Muscle of arm (tissue), 12 donors: ENCODE measurements around the gene EFCAB14. TPM values are rescaled to one million over a fixed set of nuclear protein-coding genes. Genes with fewer than 3 reads are reported as not detected.
"Not testable (repeated sequence)": the region's sequence is repeated elsewhere in the genome, so short reads cannot be mapped to it uniquely, and the experiment has no call there.

Source experiments
- DNase-seq: peaks from one replicate; pipeline ENCODE4 v3.0.0-alpha.2; 2013
- polyA plus RNA-seq, 12 donors: library from polyadenylated mRNA; unstranded; fragments of 120-200 nt; gene quantifications; one replicate each; pipeline ENCODE4 v1.2.1, GENCODE V29; 2013; ENCODE audit not compliant: insufficient read length in 12 of 12

EFCAB14 gene
- polyA plus RNA-seq, 12 donors, result 68.6 to 122 (median 100) TPM

DNA sequence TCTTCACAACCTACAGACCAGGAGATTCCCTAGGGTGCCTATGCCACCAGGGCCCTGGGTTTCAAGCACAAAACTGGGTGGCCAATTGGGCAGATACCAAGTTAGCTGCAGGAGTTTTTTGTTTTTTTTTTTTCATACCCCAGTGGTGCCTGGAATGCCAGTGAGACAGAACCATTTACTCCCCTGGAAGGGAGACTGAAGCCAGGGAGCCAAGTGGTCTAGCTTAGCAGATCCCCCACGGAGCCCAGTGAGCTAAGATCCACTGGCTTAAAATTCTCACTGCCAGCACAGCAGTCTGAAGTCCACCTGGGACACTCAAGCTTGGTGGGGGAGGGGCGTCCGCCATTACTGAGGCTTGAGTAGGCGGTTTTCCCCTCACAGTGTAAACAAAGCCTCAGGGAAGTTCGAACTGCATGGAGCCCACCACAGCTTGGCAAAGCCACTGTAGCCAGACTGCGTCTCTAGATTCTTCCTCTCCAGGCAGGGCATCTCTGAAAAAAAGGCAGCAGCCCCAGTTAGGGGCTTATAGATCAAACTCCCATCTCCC is 9.5 kb upstream of the EFCAB14 start:
- not testable (repeated sequence) for DNase-seq

DNA sequence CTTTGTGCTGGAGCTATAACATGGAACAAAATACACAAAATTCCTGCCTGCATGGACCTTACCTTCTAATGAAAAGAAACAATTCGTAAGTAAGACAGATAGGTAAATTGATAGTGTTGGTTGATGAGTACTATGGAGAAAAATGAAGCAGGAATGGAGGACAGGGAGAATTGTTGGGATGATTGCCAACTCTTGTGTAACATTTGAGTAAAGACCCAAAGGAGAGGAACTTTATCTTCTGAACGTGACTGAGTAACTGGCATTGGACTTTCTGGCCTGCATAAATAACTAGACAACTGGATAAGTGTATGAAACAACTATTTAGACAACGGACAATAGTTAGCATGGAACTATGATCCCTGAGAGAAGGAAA is 6.8 kb upstream of the EFCAB14 start:
- DNase-seq, result no peak

DNA sequence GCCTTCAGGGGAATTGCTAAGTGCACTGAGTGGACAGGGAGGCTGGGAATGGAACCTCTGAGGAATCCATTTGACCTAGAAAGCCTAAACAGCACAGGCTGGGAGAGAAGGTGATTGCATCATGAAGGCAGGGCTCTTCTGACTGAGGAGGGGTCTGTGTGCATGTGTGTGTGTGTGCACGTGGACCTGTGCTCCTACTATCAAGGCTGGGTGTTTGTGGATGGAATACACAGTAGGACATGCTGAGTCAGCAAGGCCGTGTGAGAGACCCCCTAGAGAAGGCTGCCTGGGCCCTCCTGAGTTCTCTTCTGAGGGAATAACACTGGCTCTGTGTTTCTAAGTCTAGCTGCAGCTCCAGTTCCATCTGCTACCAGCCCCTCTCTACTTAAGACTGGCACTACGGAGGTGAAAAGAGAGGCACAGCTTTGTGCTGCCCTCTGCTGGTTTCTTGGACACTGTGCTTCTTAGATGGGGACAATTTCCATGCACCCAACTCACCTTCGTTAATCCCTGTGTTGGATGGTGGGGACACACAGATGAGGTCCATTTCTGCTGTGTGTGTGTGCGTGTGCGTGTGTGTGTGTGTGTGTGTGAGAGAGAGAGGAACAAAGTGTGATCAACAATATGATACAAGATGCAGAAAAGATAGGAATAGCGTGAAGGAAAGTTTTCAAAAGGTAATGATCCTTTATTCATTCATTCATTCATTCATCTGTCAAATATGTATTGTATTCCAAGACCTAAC is 6.2 kb upstream of the EFCAB14 start:
- peak; percentile 68 for DNase-seq

DNA sequence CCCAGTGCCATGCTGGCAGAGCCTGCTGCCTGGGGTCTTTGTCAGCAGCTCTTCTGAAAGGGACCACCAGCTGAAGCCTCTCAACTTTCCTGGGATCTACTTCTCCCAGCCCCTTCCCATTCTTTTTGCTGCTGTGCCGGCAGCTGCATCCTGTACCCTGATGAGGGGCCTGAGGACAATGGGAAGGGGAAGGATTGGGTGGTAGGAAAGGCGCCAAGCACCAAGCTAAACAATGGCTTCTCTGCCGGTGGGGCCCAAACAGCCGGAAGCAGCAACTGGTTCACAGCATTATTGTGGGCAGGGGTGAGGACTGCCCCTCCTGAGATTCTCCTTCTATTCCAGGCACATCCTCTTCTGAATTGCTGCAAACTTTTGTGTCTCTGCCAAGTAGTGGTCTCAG is 5.0 kb upstream of the EFCAB14 start:
- DNase-seq, result no peak

DNA sequence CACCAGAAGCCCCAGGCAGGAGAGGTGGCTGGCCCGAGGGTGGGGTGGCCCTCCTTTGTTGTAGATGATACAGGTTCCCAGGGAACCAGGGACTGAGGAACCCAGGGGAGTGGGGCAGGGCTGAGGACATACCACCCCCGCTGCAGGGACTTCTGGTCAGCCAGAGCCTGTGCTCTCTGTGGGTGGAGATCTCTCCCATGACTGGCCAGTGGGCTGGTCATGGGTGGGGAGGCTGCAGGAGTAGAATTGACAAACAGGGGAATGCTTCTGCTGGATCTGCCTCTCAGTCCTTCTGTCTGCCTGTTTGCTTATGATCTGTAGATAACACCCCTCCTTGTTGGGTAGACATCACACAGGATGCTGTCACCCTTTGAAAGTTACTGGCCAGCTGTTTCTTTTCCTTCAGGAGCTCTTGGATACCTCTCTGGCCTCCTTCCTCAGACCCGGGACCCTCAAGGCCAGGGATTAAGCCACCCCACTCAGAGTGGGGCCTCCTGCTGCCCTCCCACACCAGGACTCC is 2.8 kb upstream of the EFCAB14 start:
- no peak for DNase-seq

DNA sequence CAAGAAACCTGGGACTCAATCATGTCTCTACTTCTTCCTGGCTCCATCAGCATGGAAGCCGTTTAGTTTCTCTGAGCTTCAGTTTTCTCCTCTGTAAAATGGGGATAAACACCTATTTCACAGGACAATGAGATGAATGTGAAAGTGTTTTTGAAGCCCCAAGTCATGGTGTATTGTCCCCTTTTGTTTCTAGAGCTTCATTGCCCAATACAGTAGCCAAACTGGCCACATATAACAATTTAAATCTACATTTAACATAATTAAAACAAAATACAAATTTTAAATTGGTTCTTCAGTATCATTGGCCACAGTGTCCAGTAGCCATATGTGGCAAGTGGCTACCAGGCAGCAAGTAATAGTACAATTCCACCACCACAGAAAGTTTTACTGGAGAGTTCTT is 2.3 kb upstream of the EFCAB14 start:
- DNase-seq, result no peak

DNA sequence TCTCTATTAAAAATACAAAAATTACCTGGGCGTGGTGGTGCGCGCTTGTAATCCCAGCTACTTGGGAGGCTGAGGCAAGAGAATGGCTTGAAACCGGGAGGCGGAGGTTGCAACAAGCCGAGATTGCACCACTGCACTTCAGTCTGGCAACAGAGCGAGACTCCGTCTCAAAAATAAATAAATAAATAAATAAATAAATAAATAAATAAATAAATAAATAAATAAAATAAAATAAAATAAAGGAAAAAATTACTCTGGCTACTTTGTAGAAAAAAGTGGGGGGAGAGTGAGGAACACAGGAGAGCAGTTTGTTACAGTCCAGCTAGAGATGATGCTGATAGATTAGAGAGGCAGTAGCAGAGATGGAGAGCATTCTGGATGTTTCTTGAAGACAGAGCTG is 1.4 kb upstream of the EFCAB14 start:
- not testable (repeated sequence) for DNase-seq

DNA sequence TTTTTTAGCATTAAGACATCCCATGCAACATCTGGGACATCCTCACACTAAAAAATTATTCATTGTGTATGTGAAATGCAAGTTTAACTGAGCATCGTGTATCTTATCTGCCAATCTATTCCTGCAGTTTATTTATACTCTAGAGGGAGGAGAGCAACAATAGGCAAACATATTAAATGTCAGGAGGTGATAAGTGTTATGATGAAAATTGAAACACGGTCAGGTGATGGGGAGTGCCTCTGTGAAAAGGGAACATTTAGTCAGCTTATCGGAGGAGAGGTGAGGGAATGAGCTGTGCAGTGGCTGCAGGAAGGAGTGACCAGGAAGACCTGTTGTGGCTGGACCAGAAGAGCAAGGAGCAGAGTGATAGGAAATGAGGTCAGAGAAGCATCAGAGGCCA is 775 bp upstream of the EFCAB14 start:
- DNase-seq, result no peak

DNA sequence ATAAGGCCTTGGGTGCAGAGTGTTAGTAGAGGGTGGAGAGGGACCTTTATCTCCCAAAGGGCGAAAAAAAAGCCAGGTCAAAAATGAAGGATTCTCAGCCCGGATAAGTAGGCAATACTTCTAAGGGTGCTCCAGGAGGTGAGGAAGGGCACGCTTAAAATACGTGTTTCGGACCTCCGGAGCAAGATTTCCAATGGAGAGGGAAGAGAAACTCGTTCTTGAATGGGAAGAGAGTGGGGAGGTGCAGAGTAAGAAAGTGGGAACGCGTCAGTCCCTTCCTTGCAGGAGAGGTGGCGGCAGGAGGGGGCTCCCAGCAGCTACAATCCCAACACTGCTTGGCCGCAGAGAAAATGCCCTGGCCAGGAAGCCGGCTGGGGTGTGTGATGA is 581 bp downstream of the EFCAB14 start:
- DNase-seq, result no peak

DNA sequence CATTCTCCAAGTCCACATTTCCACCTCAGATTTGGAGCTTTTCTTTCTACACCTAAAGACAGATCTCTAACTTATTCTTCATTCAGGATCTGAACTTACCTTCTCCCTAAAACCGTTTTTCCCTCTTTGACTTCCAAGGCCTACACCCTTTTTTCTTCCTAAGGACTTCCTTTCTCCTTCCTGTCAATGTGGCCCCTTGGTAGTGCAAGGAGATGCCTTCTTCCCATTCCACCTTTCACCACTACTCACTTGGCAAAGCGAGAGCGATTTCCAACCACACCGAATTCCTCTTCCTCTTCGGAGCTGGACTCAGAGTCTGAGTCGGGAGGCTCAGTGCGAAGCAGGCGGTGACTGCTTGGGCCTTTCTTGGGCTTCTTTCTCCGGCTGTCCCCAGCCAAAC is 1.3 kb downstream of the EFCAB14 start:
- no peak for DNase-seq

DNA sequence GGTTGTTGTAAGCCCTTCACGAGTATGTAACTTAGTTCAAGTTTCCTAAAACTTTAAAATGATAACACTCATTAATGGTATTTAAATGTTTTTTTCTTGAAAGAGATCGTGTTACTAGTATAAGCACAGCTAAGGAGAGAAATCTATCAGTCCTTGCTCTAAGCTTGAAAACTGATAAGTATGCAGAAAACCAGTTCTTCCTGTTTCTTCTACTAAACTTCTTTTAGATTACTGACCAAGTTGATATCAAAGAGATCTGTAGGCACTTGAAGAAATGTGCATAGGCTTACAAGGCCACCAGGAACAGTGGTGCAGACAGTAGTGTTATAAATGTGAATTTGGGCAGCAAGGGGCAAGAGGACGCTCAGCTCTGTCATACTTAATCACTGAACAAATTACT is 3.9 kb downstream of the EFCAB14 start:
- no peak for DNase-seq

DNA sequence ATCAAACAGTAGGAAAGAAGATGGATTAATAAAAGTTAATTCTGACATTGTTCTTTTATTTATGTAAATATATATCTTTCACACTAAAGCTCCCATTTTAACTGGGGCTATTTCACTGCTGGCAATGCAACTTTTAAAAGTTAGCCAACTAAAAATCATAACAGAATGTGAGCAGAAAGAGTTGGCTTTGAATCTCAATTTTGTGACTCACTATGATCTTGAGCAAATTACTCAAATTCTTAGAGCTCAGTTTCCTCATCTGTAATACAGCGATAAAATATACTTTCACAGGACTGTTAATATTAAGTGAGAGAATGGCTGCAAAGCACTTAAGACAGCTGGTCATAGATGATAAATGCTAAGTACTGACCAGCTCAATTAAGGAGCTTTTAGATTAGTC is 10.8 kb downstream of the EFCAB14 start:
- DNase-seq, result no peak

DNA sequence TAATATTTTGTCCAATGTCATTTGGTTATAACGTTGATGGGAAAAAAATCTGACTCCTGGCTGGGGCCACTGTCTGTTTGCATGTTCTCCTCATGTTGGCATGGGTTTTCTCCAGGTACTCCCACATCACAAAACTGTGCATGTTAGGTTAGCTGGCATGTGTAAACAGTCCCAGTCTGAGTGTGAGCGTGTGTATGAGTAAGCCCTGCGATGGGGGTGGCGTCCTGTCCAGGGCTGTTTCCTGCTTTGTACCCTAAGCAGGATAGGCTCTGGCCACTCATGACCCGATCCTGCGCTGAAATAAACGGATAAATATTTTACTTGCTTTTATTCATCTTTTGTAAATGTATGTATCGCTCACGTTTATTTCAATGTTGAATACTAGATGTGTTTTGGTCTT is 13.5 kb downstream of the EFCAB14 start:
- no peak for DNase-seq

DNA sequence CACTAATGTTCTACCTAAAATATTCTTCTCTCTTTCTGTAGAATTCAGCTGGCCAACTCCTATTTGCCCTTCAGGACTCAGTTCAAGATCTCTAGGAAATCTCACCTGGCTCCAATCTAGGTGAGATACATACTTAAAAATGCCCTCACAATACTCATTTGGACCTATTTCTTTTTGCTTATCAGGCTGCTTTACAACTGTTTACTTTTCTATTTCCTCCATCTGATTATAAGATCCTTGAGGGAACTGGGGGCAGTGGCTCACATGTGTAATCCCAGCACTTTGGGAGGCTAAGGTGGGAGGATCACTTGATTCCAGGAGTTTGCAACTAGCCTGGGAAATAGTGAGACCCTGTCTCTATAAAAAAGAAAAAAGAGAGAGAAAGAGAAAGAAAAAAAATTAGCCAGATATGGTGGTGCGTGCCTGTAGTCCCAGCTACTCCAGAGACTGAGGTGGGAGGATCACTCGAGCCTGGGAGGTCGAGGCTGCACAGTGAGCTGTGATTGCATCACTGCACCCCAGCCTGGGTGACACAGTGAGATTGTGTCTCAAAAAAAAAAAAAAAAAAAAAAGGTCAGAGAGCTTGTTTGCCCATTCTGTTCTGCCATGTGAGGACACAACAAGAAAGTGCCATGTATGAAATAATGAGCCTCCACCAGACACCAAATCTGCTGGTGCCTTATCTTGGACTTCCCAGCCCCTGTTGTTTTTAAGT is 14.8 kb downstream of the EFCAB14 start:
- DNase-seq, result no peak

DNA sequence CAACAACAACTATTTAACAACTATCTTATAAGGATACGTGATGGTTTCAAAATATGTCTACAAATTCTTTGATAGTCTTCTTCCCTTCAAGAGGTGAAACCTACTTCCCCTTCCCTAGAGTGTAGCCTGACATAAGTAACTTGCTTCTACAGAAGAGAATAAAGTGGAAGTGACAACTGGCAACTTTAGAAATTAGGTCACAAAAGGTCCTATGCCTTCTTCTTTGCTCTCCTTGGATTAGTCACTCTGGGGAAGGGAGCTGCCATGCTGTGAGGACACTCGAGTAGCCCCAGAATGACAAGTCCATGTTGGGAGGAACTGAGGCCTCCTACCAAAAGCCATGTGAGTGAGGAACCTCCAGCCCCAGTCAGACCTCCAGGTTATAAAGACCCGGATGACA is 19.2 kb downstream of the EFCAB14 start:
- DNase-seq, result no peak

DNA sequence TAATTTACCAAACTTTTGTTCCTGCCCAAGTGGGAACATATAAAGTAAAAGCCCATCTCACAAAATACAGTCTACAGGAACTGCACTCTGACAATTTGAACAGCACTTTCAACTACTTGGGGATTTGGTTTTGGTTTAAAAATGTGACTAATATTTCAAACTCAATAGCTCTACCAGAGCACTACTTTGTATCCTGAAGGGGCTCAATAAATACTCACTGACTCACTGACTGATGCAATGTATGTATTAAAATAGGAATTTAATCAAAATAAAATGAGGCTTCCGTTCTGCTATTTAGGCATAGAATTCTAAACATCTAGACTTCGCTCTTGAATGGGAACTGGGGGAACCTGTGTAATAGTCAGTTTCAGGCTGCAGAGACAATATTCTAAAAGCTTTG is 21.9 kb downstream of the EFCAB14 start:
- DNase-seq, result no peak

DNA sequence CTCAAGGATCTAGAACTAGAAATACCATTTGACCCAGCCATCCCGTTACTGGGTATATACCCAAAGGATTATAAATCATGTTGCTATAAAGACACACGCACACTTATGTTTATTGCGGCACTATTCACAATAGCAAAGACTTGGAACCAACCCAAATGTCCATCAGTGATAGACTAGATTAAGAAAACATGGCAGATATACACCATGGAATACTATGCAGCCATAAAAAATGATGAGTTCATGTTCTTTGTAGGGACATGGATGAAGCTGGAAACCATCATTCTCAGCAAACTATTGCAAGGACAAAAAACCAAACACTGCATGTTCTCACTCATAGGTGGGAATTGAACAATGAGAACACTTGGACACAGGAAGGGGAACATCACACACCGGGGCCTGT is 24.2 kb downstream of the EFCAB14 start:
- not testable (repeated sequence) for DNase-seq

DNA sequence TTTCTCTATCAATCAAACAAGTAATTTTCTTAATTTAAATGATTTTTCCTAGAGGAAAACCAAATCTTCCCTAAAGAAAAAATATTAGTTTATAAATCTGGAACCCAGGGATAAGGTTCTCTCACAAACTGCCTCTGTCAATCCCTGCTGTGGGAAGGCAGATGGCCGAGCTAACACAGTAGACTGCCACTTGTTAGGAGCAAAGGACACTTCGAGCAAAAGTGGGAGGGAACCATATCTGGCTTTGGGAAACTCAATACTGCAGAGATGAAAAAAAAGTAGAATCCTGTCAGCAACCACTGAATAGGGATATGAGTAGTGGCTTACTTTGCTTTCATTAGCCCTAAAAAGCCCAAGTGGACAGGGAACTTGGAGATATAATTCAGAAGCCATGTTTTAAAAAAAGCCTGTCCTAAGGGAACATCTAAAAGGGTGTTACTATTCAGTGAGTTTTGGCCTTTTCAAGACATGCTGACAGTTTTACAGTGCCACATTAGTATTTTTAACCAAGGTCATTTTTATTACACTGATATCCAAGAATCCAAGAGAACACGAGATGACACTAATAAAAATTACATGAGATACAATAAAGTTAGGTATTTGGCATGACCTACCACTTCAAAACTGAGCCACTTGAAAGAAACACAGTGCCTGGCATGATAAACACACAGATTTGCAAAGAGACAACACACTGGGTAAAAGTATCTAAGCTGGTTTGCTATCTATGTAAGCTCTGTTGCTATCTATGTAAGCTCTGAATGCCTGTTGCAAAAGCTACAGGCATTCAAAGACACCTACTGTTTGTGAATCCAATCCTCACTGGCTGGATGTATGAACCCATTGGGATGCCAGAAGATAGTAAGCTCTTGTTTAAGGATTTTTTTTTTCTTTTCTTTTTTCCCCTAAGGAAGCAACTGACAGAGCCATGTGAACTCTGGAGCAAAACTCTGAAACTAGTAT is 25.8 kb downstream of the EFCAB14 start:
- DNase-seq, result no peak

DNA sequence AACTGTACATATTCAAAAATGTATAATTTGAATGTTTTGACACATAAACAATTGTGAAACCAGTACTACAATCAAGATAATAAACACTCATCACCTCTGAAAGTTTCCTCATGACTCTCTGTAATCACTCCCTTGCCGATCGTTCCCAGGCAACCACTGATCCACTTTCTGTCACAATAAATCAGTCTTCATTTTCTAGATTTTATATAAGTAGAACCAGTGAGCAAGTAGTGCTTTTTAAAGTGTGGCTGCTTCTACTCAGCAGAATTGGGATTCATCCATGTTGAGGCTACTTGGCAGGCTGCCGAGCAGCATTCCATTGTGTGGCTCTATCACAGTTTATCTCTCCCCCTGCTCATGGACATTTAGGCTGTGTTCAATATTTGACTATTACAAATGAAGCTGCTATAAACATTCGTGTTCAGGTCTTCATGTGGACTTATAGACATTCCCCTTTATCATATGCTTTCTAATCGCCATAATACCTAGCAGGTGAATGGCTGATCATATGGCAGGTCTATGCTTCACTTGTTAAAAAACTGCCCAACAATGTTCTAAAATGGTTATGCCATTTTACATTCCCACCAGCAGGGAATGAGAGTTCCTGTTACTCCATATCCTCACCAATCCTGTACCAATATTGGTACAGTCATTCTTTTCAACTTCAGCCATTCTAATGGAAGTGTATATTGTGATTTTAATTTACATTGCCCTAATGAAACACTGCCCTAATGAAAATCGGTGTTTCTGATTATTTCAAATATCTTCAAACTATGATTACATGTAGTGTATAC is 26.7 kb downstream of the EFCAB14 start:
- no peak for DNase-seq

DNA sequence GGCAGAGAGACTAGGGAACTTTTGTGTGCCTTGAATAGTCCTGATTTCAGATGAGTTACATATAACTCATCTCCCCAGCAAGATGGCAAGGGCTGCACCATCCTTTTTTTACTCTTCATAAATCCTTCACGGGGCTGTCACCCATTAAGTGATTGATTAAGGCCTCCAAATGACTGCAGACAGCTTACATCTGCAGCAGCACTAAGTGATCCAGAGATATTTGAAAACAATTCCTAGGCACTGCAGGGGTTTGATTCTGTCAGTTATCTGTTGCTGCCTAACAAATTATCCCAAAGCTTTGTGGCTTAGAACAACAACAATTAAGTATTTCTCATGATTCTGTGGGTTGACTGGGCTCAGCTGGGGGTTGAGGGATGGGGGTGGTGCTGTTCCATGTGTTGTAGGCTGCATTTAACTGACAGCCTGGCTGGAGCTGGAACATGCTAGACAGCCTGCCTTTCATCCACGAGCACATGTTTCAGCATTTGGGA is 27.9 kb downstream of the EFCAB14 start:
- no peak for DNase-seq

DNA sequence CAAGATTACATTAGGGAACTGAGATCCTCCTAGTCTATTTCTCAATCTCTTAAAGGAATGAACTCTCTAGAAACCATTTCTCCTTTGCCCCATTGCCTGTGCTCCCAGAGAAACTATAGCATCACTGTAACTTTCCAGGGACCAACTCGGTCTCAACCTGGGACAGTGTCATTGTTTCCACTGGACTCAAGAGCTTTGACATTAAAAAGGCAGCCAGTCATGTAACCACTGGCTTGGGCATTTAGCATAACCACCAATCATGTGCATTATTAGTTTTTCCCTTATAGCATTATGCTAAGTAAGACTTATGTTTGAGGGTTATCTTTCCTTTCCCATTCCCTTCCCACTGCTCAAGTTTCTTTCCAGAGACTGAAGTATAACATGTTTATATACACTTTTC is 29.0 kb downstream of the EFCAB14 start:
- DNase-seq, result no peak
